Measurements from ENCODE around the gene SAMD10.

SAMD10 gene

GRCh38 chr20:63958471-63958870 lies 21.0 kb downstream of the SAMD10 start:
- TF ChIP-seq CTCF (IDR thresholded peaks at IDR 0.05; ENCODE audit: low read depth, low read length, missing control alignments): no peak
- no peak for DNase-seq (ENCODE audit: low read depth)
- no peak overlapping the region for H3K4me3 ChIP-seq (ENCODE audit: low read depth, low read length)

- H3K4me3 ChIP-seq (ENCODE audit: low read depth, low read length): no peak overlapping the region
- DNase-seq (ENCODE audit: low read depth): no peak
- no peak for TF ChIP-seq CTCF (IDR thresholded peaks at IDR 0.05; ENCODE audit: low read depth, low read length, missing control alignments)
These were observed 21.6 kb downstream of the SAMD10 start for GRCh38 chr20:63957690-63958441.

GRCh38 chr20:63957004-63957689 lies 22.3 kb downstream of the SAMD10 start:
- peak overlapping the region; percentile 55 for H3K4me3 ChIP-seq (ENCODE audit: low read depth, low read length)
- no peak for TF ChIP-seq CTCF (IDR thresholded peaks at IDR 0.05; ENCODE audit: low read depth, low read length, missing control alignments)
- DNase-seq (ENCODE audit: low read depth): no peak

GRCh38 chr20:63956664-63957003 lies 22.8 kb downstream of the SAMD10 start:
- peak overlapping the region; percentile 55 for H3K4me3 ChIP-seq (ENCODE audit: low read depth, low read length)
- no peak for TF ChIP-seq CTCF (IDR thresholded peaks at IDR 0.05; ENCODE audit: low read depth, low read length, missing control alignments)
- DNase-seq (ENCODE audit: low read depth): no peak

- DNase-seq (ENCODE audit: low read depth): no peak
- TF ChIP-seq CTCF (IDR thresholded peaks at IDR 0.05; ENCODE audit: low read depth, low read length, missing control alignments): no peak
- peak within 1 kb of the TSS; percentile 100 for H3K4me3 ChIP-seq (ENCODE audit: low read depth, low read length)
These were observed 23.4 kb downstream of the SAMD10 start, which contains the start of gene UCKL1 for GRCh38 chr20:63955827-63956663. TSS of gene UCKL1 (minus strand) at chr20:63956416. CDS start at chr20:63956372, 44 bp downstream.

- peak; percentile 34 for TF ChIP-seq CTCF (IDR thresholded peaks at IDR 0.05; ENCODE audit: low read depth, low read length, missing control alignments)
- DNase-seq (ENCODE audit: low read depth): no peak
- H3K4me3 ChIP-seq (ENCODE audit: low read depth, low read length): peak overlapping the region; percentile 100
These were observed 24.1 kb downstream of the SAMD10 start for GRCh38 chr20:63955281-63955826.

Data from GM12864 (cell line).